ENCODE results near the gene DNAJB2.

DNAJB2 gene

GRCh38 chr2:219287580-219288265 lies 8.6 kb downstream of the DNAJB2 start:
- Mint-ChIP-seq H3K27me3 (no peaks in the 10 kb centered on the region), H3K9me3 (no peaks in the 10 kb centered on the region), H3K4me1 (peaks cover 8% of the 10 kb centered on the region), H3K27ac (no peak overlapping the region), H3K36me3 (peaks cover 6% of the 10 kb centered on the region), H3K4me3 (no peak overlapping the region)

- Mint-ChIP-seq H3K9me3 (no peaks in the 10 kb centered on the region), H3K4me3 (no peak overlapping the region), H3K36me3 (no peaks in the 10 kb centered on the region), H3K27ac (no peak overlapping the region), H3K4me1 (peaks cover 6% of the 10 kb centered on the region), H3K27me3 (no peaks in the 10 kb centered on the region)
Measured at GRCh38 chr2:219289195-219289536, 10.0 kb downstream of the DNAJB2 start.

- H3K9me3 Mint-ChIP-seq = no peaks in the 10 kb centered on the region
- H3K4me1 Mint-ChIP-seq = peaks cover 9% of the 10 kb centered on the region
- no peaks in the 10 kb centered on the region for H3K36me3 Mint-ChIP-seq
- no peak overlapping the region for H3K27ac Mint-ChIP-seq
- no peaks in the 10 kb centered on the region for H3K27me3 Mint-ChIP-seq
- no peak overlapping the region for H3K4me3 Mint-ChIP-seq
Measured at GRCh38 chr2:219289537-219290361, 10.6 kb downstream of the DNAJB2 start.

GRCh38 chr2:219290381-219291171 lies 11.4 kb downstream of the DNAJB2 start:
- Mint-ChIP-seq H3K27me3 (no peaks in the 10 kb centered on the region), H3K4me1 (peaks cover 13% of the 10 kb centered on the region), H3K9me3 (no peaks in the 10 kb centered on the region), H3K27ac (no peak overlapping the region), H3K36me3 (no peaks in the 10 kb centered on the region), H3K4me3 (no peak overlapping the region)

GRCh38 chr2:219291394-219291793 lies 12.2 kb downstream of the DNAJB2 start:
- Mint-ChIP-seq H3K27ac (no peak overlapping the region), H3K9me3 (no peaks in the 10 kb centered on the region), H3K36me3 (no peaks in the 10 kb centered on the region), H3K4me3 (no peak overlapping the region), H3K4me1 (peaks cover 19% of the 10 kb centered on the region), H3K27me3 (no peaks in the 10 kb centered on the region)

- H3K4me1 Mint-ChIP-seq = peaks cover 24% of the 10 kb centered on the region
- H3K4me3 Mint-ChIP-seq = no peak overlapping the region
- H3K27me3 Mint-ChIP-seq = no peaks in the 10 kb centered on the region
- no peaks in the 10 kb centered on the region for H3K36me3 Mint-ChIP-seq
- no peak overlapping the region for H3K27ac Mint-ChIP-seq
- H3K9me3 Mint-ChIP-seq = no peaks in the 10 kb centered on the region
Measured at GRCh38 chr2:219291910-219292490, 12.8 kb downstream of the DNAJB2 start.

GRCh38 chr2:219292616-219293015 lies 13.4 kb downstream of the DNAJB2 start:
- H3K4me3 Mint-ChIP-seq = no peak overlapping the region
- H3K27ac Mint-ChIP-seq = no peak overlapping the region
- no peaks in the 10 kb centered on the region for H3K27me3 Mint-ChIP-seq
- no peaks in the 10 kb centered on the region for H3K9me3 Mint-ChIP-seq
- H3K36me3 Mint-ChIP-seq = no peaks in the 10 kb centered on the region
- H3K4me1 Mint-ChIP-seq = peaks cover 27% of the 10 kb centered on the region

- peak overlapping the region; percentile 96 for H3K27ac Mint-ChIP-seq
- peak overlapping the region; percentile 86 for H3K4me3 Mint-ChIP-seq
- no peaks in the 10 kb centered on the region for H3K27me3 Mint-ChIP-seq
- no peaks in the 10 kb centered on the region for H3K9me3 Mint-ChIP-seq
- H3K36me3 Mint-ChIP-seq = no peaks in the 10 kb centered on the region
- peaks cover 30% of the 10 kb centered on the region for H3K4me1 Mint-ChIP-seq
Measured at GRCh38 chr2:219293736-219294231, 14.6 kb downstream of the DNAJB2 start.

GRCh38 chr2:219294356-219295351 lies 15.5 kb downstream of the DNAJB2 start:
- Mint-ChIP-seq H3K27me3 (no peaks in the 10 kb centered on the region), H3K9me3 (no peaks in the 10 kb centered on the region), H3K27ac (peak overlapping the region; percentile 96), H3K36me3 (no peaks in the 10 kb centered on the region), H3K4me3 (peak overlapping the region; percentile 86), H3K4me1 (peaks cover 30% of the 10 kb centered on the region)

GRCh38 chr2:219296142-219296541 lies 17.0 kb downstream of the DNAJB2 start:
- no peak overlapping the region for H3K27ac Mint-ChIP-seq
- H3K27me3 Mint-ChIP-seq = peaks cover 3% of the 10 kb centered on the region
- H3K9me3 Mint-ChIP-seq = no peaks in the 10 kb centered on the region
- H3K36me3 Mint-ChIP-seq = no peaks in the 10 kb centered on the region
- peaks cover 30% of the 10 kb centered on the region for H3K4me1 Mint-ChIP-seq
- H3K4me3 Mint-ChIP-seq = peak overlapping the region; percentile 7

GRCh38 chr2:219296631-219297391 lies 17.6 kb downstream of the DNAJB2 start:
- Mint-ChIP-seq H3K4me1 (peaks cover 30% of the 10 kb centered on the region), H3K9me3 (no peaks in the 10 kb centered on the region), H3K4me3 (no peak overlapping the region), H3K27me3 (peaks cover 3% of the 10 kb centered on the region), H3K36me3 (no peaks in the 10 kb centered on the region), H3K27ac (no peak overlapping the region)

- peak overlapping the region; percentile 12 for H3K27ac Mint-ChIP-seq
- no peaks in the 10 kb centered on the region for H3K36me3 Mint-ChIP-seq
- H3K27me3 Mint-ChIP-seq = peaks cover 4% of the 10 kb centered on the region
- no peak overlapping the region for H3K4me3 Mint-ChIP-seq
- H3K9me3 Mint-ChIP-seq = no peaks in the 10 kb centered on the region
- H3K4me1 Mint-ChIP-seq = peaks cover 30% of the 10 kb centered on the region
Measured at GRCh38 chr2:219297766-219298456, 18.7 kb downstream of the DNAJB2 start.

- H3K27ac Mint-ChIP-seq = no peak overlapping the region
- no peak overlapping the region for H3K4me3 Mint-ChIP-seq
- H3K27me3 Mint-ChIP-seq = peaks cover 6% of the 10 kb centered on the region
- no peaks in the 10 kb centered on the region for H3K9me3 Mint-ChIP-seq
- no peaks in the 10 kb centered on the region for H3K36me3 Mint-ChIP-seq
- H3K4me1 Mint-ChIP-seq = peaks cover 29% of the 10 kb centered on the region
Measured at GRCh38 chr2:219298759-219299371, 19.7 kb downstream of the DNAJB2 start.
